ENCODE measurements around the gene SPATA13. TPM values are rescaled to one million over a fixed set of nuclear protein-coding genes. Genes with fewer than 3 reads are reported as not detected.
"Not testable (repeated sequence)": the region's sequence is repeated elsewhere in the genome, so short reads cannot be mapped to it uniquely, and the experiment has no call there.

Gene SPATA13
- polyA plus RNA-seq, 1 experiment, result 3.6 TPM

- Histone ChIP-seq H3K4me3 (ENCODE audit: low read depth, low read length) (no peak overlapping the region), H3K36me3 (ENCODE audit: control insufficient read depth, insufficient read depth, low read length) (no peaks in the 10 kb centered on the region), H3K27me3 (ENCODE audit: control insufficient read depth, insufficient read depth, low read length) (peaks cover 1% of the 10 kb centered on the region; the same call in 1 of the 2 replicates)
- DNase-seq (ENCODE audit: low read depth), result no peak
- CTCF ChIA-PET, result interaction anchor here (0.6 to 2.1 kb wide), 3 partner anchors 12 to 110 kb away, joined by 3 to 7 read pairs (median 3); no protein-coding TSS in a partner anchor
- no peak for TF ChIP-seq CTCF (IDR thresholded peaks at IDR 0.05; ENCODE audit: insufficient read depth, low read depth, low read length)
- POLR2A ChIA-PET, result no interaction called here
Measured at GRCh38 chr13:24119626-24120508, 40.7 kb upstream of the SPATA13 start.

GRCh38 chr13:24122045-24122444 lies 38.5 kb upstream of the SPATA13 start:
- CTCF ChIA-PET; POLR2A ChIA-PET; H3K36me3 ChIP-seq (ENCODE audit: control insufficient read depth, insufficient read depth, low read length); H3K4me3 ChIP-seq (ENCODE audit: low read depth, low read length); DNase-seq (ENCODE audit: low read depth); H3K27me3 ChIP-seq (ENCODE audit: control insufficient read depth, insufficient read depth, low read length): not testable (repeated sequence)

- ChIA-PET POLR2A (no interaction called here), CTCF (no interaction called here)
- TF ChIP-seq CTCF (IDR thresholded peaks at IDR 0.05; ENCODE audit: insufficient read depth, low read depth, low read length), result no peak
- DNase-seq (ENCODE audit: low read depth), result no peak
- no peak overlapping the region for H3K4me3 ChIP-seq (ENCODE audit: low read depth, low read length)
- no peaks in the 10 kb centered on the region for H3K36me3 ChIP-seq (ENCODE audit: control insufficient read depth, insufficient read depth, low read length)
- H3K27me3 ChIP-seq (ENCODE audit: control insufficient read depth, insufficient read depth, low read length), result peaks cover 3% of the 10 kb centered on the region; the same call in 1 of the 2 replicates
Measured at GRCh38 chr13:24122569-24122968, 38.0 kb upstream of the SPATA13 start.

GRCh38 chr13:24123761-24124160 lies 36.8 kb upstream of the SPATA13 start:
- CTCF ChIA-PET, result no interaction called here
- no peak for TF ChIP-seq CTCF (IDR thresholded peaks at IDR 0.05; ENCODE audit: insufficient read depth, low read depth, low read length)

GRCh38 chr13:24124789-24125476 lies 35.6 kb upstream of the SPATA13 start:
- CTCF ChIA-PET, result no interaction called here
- no peak for DNase-seq (ENCODE audit: low read depth)
- Histone ChIP-seq H3K27me3 (ENCODE audit: control insufficient read depth, insufficient read depth, low read length) (peaks cover 3% of the 10 kb centered on the region; the same call in 1 of the 2 replicates), H3K36me3 (ENCODE audit: control insufficient read depth, insufficient read depth, low read length) (no peaks in the 10 kb centered on the region), H3K4me3 (ENCODE audit: low read depth, low read length) (no peak overlapping the region)
- POLR2A ChIA-PET, result no interaction called here
- TF ChIP-seq CTCF (IDR thresholded peaks at IDR 0.05; ENCODE audit: insufficient read depth, low read depth, low read length), result no peak

More at GRCh38 chr13:24123761-24124160, 36.8 kb upstream of the SPATA13 start:
- DNase-seq (ENCODE audit: low read depth), result no peak
- POLR2A ChIA-PET, result no interaction called here
- Histone ChIP-seq H3K36me3 (ENCODE audit: control insufficient read depth, insufficient read depth, low read length) (no peaks in the 10 kb centered on the region), H3K27me3 (ENCODE audit: control insufficient read depth, insufficient read depth, low read length) (peaks cover 3% of the 10 kb centered on the region; the same call in 1 of the 2 replicates), H3K4me3 (ENCODE audit: low read depth, low read length) (no peak overlapping the region)
